K562 (cell line): ENCODE results near the gene MRPS6. TPM values are rescaled to one million over a fixed set of nuclear protein-coding genes. Genes with fewer than 3 reads are reported as not detected.

Experiments used
- CHD7 ChIP-seq: fragments of 200-600 bp; sonication (generic); IDR thresholded peaks from one replicate; pipeline ENCODE4 v1.6.1; 2012; ENCODE audit warnings: mild to moderate bottlenecking, low read depth, low read length, inconsistent platforms
- ZFP30 ChIP-seq: fragments of 250-450 bp; sonication (Bioruptor Pico); IDR thresholded peaks from 2 replicates; pipeline ENCODE4 v1.8.0; 2022; ENCODE audit warnings: moderate library complexity, mild to moderate bottlenecking, inconsistent platforms, borderline replicate concordance
- ZNF644 ChIP-seq: fragments of 200-800 bp; sonication (Bioruptor generic); IDR thresholded peaks from 2 replicates; pipeline ENCODE4 v1.6.1; 2016; ENCODE audit warnings: low read depth, missing genetic modification characterization, missing compliant biosample characterization
- polyA plus RNA-seq, 8 experiments: library from polyadenylated mRNA; depleted of rRNA in 4 of 8; stranded (reverse) in 5 of 8; unstranded in 3 of 8; fragments of >200 nt; fragmentation: Nextera tagmentation in 2 of 8; fragmentation: Illumina TruSeq in 1 of 8; extraction: Ambion mirVana in 2 of 8; extraction: Trizol in 1 of 8; gene quantifications; 2 replicates each; pipeline versions ENCODE4 v1.2.1 to v1.2.3, GENCODE V29; 2011 to 2014; ENCODE audit warnings: inconsistent platforms in 1 of 8, missing spikeins in 1 of 8
- total RNA-seq, 7 experiments: library from RNA; depleted of rRNA in 6 of 7; stranded (reverse); fragments of >200 nt in 6 of 7; fragmentation: Illumina TruSeq in 2 of 7; extraction: Trizol in 2 of 7; gene quantifications; 2 replicates each; pipeline versions ENCODE4 v1.2.1 to v1.2.3, GENCODE V29; 2011 to 2021; ENCODE audit warnings: low replicate concordance in 1 of 7
- TF ChIP-seq, protein P1 (sequence below), 2 experiments: fragments of 450-650 bp; formaldehyde crosslinking in 1 of 2; IDR thresholded peaks; 2 replicates each; pipeline versions ENCODE4 v1.4.0 to v1.6.1; 2014 to 2020; ENCODE audit warnings: mild to moderate bottlenecking in 2 of 2, borderline replicate concordance in 1 of 2, low read depth in 1 of 2
- TF ChIP-seq, protein P2 (sequence below): sonication (generic); formaldehyde crosslinking; IDR thresholded peaks from 2 replicates; pipeline ENCODE4 v1.4.0; 2020; ENCODE audit warnings: mild to moderate bottlenecking, missing genetic modification reagents

Gene MRPS6
- total and polyA plus RNA-seq, 9 of the 15 experiments (the other 6 are each of a cell fraction or from before 2014, with no cell fraction given): 26.1 to 72.0 (median 39.3) TPM

GRCh38 chr21:34061983-34062382 lies 11.4 kb upstream of the MRPS6 start (continued):
- TF ChIP-seq CHD7 (no peak), ZFP30 (CRISPR knock-in tag) (no peak), ZNF644 (no peak)
- TF ChIP-seq, protein P1, sequence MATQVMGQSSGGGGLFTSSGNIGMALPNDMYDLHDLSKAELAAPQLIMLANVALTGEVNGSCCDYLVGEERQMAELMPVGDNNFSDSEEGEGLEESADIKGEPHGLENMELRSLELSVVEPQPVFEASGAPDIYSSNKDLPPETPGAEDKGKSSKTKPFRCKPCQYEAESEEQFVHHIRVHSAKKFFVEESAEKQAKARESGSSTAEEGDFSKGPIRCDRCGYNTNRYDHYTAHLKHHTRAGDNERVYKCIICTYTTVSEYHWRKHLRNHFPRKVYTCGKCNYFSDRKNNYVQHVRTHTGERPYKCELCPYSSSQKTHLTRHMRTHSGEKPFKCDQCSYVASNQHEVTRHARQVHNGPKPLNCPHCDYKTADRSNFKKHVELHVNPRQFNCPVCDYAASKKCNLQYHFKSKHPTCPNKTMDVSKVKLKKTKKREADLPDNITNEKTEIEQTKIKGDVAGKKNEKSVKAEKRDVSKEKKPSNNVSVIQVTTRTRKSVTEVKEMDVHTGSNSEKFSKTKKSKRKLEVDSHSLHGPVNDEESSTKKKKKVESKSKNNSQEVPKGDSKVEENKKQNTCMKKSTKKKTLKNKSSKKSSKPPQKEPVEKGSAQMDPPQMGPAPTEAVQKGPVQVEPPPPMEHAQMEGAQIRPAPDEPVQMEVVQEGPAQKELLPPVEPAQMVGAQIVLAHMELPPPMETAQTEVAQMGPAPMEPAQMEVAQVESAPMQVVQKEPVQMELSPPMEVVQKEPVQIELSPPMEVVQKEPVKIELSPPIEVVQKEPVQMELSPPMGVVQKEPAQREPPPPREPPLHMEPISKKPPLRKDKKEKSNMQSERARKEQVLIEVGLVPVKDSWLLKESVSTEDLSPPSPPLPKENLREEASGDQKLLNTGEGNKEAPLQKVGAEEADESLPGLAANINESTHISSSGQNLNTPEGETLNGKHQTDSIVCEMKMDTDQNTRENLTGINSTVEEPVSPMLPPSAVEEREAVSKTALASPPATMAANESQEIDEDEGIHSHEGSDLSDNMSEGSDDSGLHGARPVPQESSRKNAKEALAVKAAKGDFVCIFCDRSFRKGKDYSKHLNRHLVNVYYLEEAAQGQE (IDR thresholded peaks at IDR 0.05; ENCODE audit: borderline replicate concordance): peak; percentile 56
- TF ChIP-seq, protein P1 (CRISPR knock-in tag; IDR thresholded peaks at IDR 0.05; ENCODE audit: low read depth): no peak
- TF ChIP-seq, protein P2, sequence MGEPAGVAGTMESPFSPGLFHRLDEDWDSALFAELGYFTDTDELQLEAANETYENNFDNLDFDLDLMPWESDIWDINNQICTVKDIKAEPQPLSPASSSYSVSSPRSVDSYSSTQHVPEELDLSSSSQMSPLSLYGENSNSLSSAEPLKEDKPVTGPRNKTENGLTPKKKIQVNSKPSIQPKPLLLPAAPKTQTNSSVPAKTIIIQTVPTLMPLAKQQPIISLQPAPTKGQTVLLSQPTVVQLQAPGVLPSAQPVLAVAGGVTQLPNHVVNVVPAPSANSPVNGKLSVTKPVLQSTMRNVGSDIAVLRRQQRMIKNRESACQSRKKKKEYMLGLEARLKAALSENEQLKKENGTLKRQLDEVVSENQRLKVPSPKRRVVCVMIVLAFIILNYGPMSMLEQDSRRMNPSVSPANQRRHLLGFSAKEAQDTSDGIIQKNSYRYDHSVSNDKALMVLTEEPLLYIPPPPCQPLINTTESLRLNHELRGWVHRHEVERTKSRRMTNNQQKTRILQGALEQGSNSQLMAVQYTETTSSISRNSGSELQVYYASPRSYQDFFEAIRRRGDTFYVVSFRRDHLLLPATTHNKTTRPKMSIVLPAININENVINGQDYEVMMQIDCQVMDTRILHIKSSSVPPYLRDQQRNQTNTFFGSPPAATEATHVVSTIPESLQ: no peak
